ENCODE data around the gene OTOP1.

DNA sequence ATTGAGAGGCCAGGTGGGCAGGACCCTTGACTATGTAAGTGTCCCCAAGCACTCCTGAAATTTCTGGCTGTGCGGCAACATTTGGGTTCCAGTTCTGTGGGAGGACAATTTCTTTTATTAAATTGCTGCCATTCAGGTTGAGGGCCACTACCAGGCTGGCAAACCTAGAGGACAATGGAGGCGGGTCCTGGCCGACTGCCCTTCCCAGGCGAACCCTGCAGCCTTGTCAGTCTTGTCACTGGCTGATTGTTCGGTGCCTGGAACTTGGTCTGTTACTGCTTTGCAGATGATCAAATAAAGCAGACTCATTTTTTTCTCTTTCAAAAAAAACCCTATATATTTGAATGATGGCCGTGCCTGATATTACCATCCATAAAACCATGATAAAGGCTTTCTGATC, 27.9 kb upstream of the OTOP1 start:
- TF ChIP-seq, protein P1, sequence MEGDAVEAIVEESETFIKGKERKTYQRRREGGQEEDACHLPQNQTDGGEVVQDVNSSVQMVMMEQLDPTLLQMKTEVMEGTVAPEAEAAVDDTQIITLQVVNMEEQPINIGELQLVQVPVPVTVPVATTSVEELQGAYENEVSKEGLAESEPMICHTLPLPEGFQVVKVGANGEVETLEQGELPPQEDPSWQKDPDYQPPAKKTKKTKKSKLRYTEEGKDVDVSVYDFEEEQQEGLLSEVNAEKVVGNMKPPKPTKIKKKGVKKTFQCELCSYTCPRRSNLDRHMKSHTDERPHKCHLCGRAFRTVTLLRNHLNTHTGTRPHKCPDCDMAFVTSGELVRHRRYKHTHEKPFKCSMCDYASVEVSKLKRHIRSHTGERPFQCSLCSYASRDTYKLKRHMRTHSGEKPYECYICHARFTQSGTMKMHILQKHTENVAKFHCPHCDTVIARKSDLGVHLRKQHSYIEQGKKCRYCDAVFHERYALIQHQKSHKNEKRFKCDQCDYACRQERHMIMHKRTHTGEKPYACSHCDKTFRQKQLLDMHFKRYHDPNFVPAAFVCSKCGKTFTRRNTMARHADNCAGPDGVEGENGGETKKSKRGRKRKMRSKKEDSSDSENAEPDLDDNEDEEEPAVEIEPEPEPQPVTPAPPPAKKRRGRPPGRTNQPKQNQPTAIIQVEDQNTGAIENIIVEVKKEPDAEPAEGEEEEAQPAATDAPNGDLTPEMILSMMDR (IDR thresholded peaks at IDR 0.05; ENCODE audit: poor library complexity, severe bottlenecking), result no peak
- TF ChIP-seq SMC3 (conservative IDR thresholded peaks at IDR 0.05; ENCODE audit: poor library complexity), result no peak
- TF ChIP-seq POLR2AphosphoS5 (IDR thresholded peaks at IDR 0.05), result no peak
- TF ChIP-seq TAF1 (IDR thresholded peaks at IDR 0.05; ENCODE audit: low read depth), result no peak
- TF ChIP-seq RAD21 (conservative IDR thresholded peaks at IDR 0.05), result no peak
- no peak for TF ChIP-seq EZH2 (IDR thresholded peaks at IDR 0.05; ENCODE audit: borderline replicate concordance, insufficient read depth, low read length, poor library complexity, severe bottlenecking)

Measured in neural cell (in vitro differentiated cells).